Neutrophil (primary cell): ENCODE results near the gene POLR3E.

Experiments
- H3K27ac ChIP-seq: fragments of 200-600 bp; sonication (generic); 2 replicates; pipeline ENCODE4 v1.5.1; 2016; ENCODE audit warnings: mild to moderate bottlenecking, moderate library complexity
- H3K27me3 ChIP-seq: fragments of 200-600 bp; sonication (generic); 2 replicates; pipeline ENCODE4 v1.6.0; 2016; ENCODE audit warnings: mild to moderate bottlenecking
- H3K36me3 ChIP-seq: fragments of 200-600 bp; sonication (generic); 2 replicates; pipeline ENCODE4 v1.5.1; 2017
- H3K4me1 ChIP-seq, 2 experiments: fragments of 200-600 bp in 1 of 2; sonication (generic) in 1 of 2; 1 replicate in 1 of 2; 2 replicates in 1 of 2; pipeline versions ENCODE4 v1.5.1 to v1.6.1; 2013 to 2016; ENCODE audit warnings: low read depth in 1 of 2, low read length in 1 of 2, mild to moderate bottlenecking in 1 of 2, moderate library complexity in 1 of 2; ENCODE audit not compliant: control insufficient read depth in 1 of 2, insufficient read depth in 1 of 2
- H3K4me3 ChIP-seq, 2 experiments: fragments of 200-600 bp in 1 of 2; sonication (generic) in 1 of 2; 1 replicate in 1 of 2; 2 replicates in 1 of 2; pipeline ENCODE4 v1.5.1; 2013 to 2016; ENCODE audit warnings: low read depth in 1 of 2, low read length in 1 of 2, mild to moderate bottlenecking in 1 of 2, moderate library complexity in 1 of 2
- H3K9me3 ChIP-seq: fragments of 200-600 bp; sonication (generic); 2 replicates; pipeline ENCODE4 v1.5.1; 2016
- CTCF ChIP-seq: fragments of 200-600 bp; sonication (generic); IDR thresholded peaks from 2 replicates; pipeline ENCODE4 v1.5.1; 2016; ENCODE audit warnings: antibody characterized with exemption

The POLR3E gene

GRCh38 chr16:22352723-22353122 lies 55.5 kb downstream of the POLR3E start:
- no peaks in the 10 kb centered on the region for H3K9me3 ChIP-seq
- TF ChIP-seq CTCF: no peak
- no peaks in the 10 kb centered on the region for H3K27me3 ChIP-seq
- peak overlapping the region; percentile 68 for H3K27ac ChIP-seq
- H3K36me3 ChIP-seq: peaks cover 21% of the 10 kb centered on the region
- H3K4me1 ChIP-seq: peaks cover 8 to 12% of the 10 kb centered on the region in 2 experiments
- H3K4me3 ChIP-seq: no peak overlapping the region

GRCh38 chr16:22353191-22353919 lies 56.1 kb downstream of the POLR3E start:
- H3K4me1 ChIP-seq: peaks cover 8 to 12% of the 10 kb centered on the region in 2 experiments

GRCh38 chr16:22353933-22354541 lies 56.8 kb downstream of the POLR3E start:
- H3K27ac ChIP-seq: peak overlapping the region; percentile 68
- no peak overlapping the region for H3K4me3 ChIP-seq
- no peak for TF ChIP-seq CTCF
- peaks cover 8% of the 10 kb centered on the region for H3K36me3 ChIP-seq
- no peaks in the 10 kb centered on the region for H3K9me3 ChIP-seq
- peaks cover 8 to 12% of the 10 kb centered on the region in 2 experiments for H3K4me1 ChIP-seq
- no peaks in the 10 kb centered on the region for H3K27me3 ChIP-seq

More at GRCh38 chr16:22353191-22353919, 56.1 kb downstream of the POLR3E start:
- H3K36me3 ChIP-seq: peaks cover 15% of the 10 kb centered on the region
- TF ChIP-seq CTCF: no peak
- no peaks in the 10 kb centered on the region for H3K27me3 ChIP-seq
- no peak overlapping the region for H3K4me3 ChIP-seq
- no peaks in the 10 kb centered on the region for H3K9me3 ChIP-seq
- peak overlapping the region; percentile 68 for H3K27ac ChIP-seq

- Histone ChIP-seq H3K4me1 (peaks cover 8 to 12% of the 10 kb centered on the region in 2 experiments), H3K27me3 (no peaks in the 10 kb centered on the region), H3K4me3 (no peak overlapping the region), H3K27ac (no peak overlapping the region), H3K9me3 (no peaks in the 10 kb centered on the region), H3K36me3 (no peaks in the 10 kb centered on the region)
- TF ChIP-seq CTCF: no peak
Observed at GRCh38 chr16:22355487-22355908, 58.3 kb downstream of the POLR3E start.

- no peak overlapping the region for H3K4me3 ChIP-seq
- H3K27ac ChIP-seq: no peak overlapping the region
- no peaks in the 10 kb centered on the region for H3K27me3 ChIP-seq
- no peaks in the 10 kb centered on the region for H3K36me3 ChIP-seq
- no peaks in the 10 kb centered on the region for H3K9me3 ChIP-seq
- peaks cover 8 to 12% of the 10 kb centered on the region in 2 experiments for H3K4me1 ChIP-seq
- no peak for TF ChIP-seq CTCF
Observed at GRCh38 chr16:22356930-22357634, 59.9 kb downstream of the POLR3E start.
